H1 (cell line): ENCODE measurements around the gene LYVE1.

Source experiments
- ATF2 ChIP-seq: IDR thresholded peaks from 2 replicates; pipeline ENCODE4 v1.6.1; 2012; ENCODE audit warnings: low read length, inconsistent platforms
- CREB1 ChIP-seq: IDR thresholded peaks from 2 replicates; pipeline ENCODE4 v1.6.1; 2012; ENCODE audit warnings: inconsistent platforms
- CTCF ChIP-seq, 3 experiments: IDR thresholded peaks; 1 replicate in 2 of 3; 2 replicates in 1 of 3; pipeline versions ENCODE4 v1.5.1 to v1.6.1; 2011; ENCODE audit warnings: low read length in 3 of 3, mild to moderate bottlenecking in 3 of 3, inconsistent platforms in 2 of 3, low read depth in 1 of 3, moderate library complexity in 1 of 3; ENCODE audit not compliant: insufficient read depth in 1 of 3; ENCODE audit errors: control extremely low read depth in 1 of 3
- EP300 ChIP-seq, 2 experiments: IDR thresholded peaks; 1 replicate in 1 of 2; 2 replicates in 1 of 2; pipeline ENCODE4 v1.6.1; 2011 to 2012; ENCODE audit warnings: low read depth in 2 of 2, low read length in 2 of 2, mild to moderate bottlenecking in 2 of 2, borderline replicate concordance in 1 of 2, inconsistent platforms in 1 of 2, moderate library complexity in 1 of 2
- HDAC2 ChIP-seq, 2 experiments: fragments of 300-600 bp in 1 of 2; sonication (generic) in 1 of 2; IDR thresholded peaks; 2 replicates each; pipeline ENCODE4 v1.6.1; 2011 to 2012; ENCODE audit warnings: low read depth in 2 of 2, low read length in 2 of 2, mild to moderate bottlenecking in 2 of 2, moderate library complexity in 2 of 2, borderline replicate concordance in 1 of 2, inconsistent platforms in 1 of 2
- KDM4A ChIP-seq: IDR thresholded peaks from one replicate; pipeline ENCODE4 v1.7.1; 2012; ENCODE audit warnings: low read depth, mild to moderate bottlenecking, moderate library complexity, low read length, inconsistent platforms; ENCODE audit not compliant: severe bottlenecking
- NANOG ChIP-seq: IDR thresholded peaks from 2 replicates; pipeline ENCODE4 v1.6.1; 2011; ENCODE audit warnings: low read length, low read depth, mild to moderate bottlenecking, inconsistent platforms; ENCODE audit not compliant: insufficient read depth, poor library complexity, severe bottlenecking
- POLR2AphosphoS5 ChIP-seq: IDR thresholded peaks from 2 replicates; pipeline ENCODE4 v1.6.1; 2011; ENCODE audit warnings: low read depth, low read length
- RAD21 ChIP-seq, 2 experiments: IDR thresholded peaks in 1 of 2; conservative IDR thresholded peaks in 1 of 2; 2 replicates each; pipeline ENCODE4 v1.6.1; 2011; ENCODE audit warnings: low read depth in 2 of 2, low read length in 2 of 2, improper control_type of control experiment in 1 of 2, inconsistent platforms in 1 of 2, mild to moderate bottlenecking in 1 of 2, moderate library complexity in 1 of 2
- SP4 ChIP-seq: IDR thresholded peaks from 2 replicates; pipeline ENCODE4 v1.6.1; 2012; ENCODE audit warnings: low read length, inconsistent platforms

- TF ChIP-seq RAD21 (IDR thresholded peaks at IDR 0.05 in 1 of 2, conservative IDR thresholded peaks at IDR 0.05 in 1 of 2; ENCODE audit: low read depth in 2 of 2, low read length in 2 of 2): no peak
- no peak for TF ChIP-seq NANOG
- TF ChIP-seq KDM4A: no peak
- TF ChIP-seq CREB1: no peak
- TF ChIP-seq POLR2AphosphoS5: no peak
- TF ChIP-seq CTCF (IDR thresholded peaks at IDR 0.05; ENCODE audit: control extremely low read depth in 1 of 3, insufficient read depth in 1 of 3, low read depth in 1 of 3, low read length in 3 of 3): no peak
- no peak for TF ChIP-seq SP4
- TF ChIP-seq ATF2: no peak
- no peak for TF ChIP-seq EP300 (IDR thresholded peaks at IDR 0.05; ENCODE audit: borderline replicate concordance in 1 of 2, low read depth in 2 of 2, low read length in 2 of 2)
- no peak for TF ChIP-seq HDAC2 (IDR thresholded peaks at IDR 0.05; ENCODE audit: borderline replicate concordance in 1 of 2, low read depth in 2 of 2, low read length in 2 of 2)
These were observed at the start of gene LYVE1 for GRCh38 chr11:10568486-10568941.
